Retinal pigment epithelial cell (primary cell): Measurements from ENCODE around the gene CCRL2.

Experiments used
- DNase-seq: peaks from one replicate; pipeline ENCODE4 v3.0.0-alpha.2; 2010; ENCODE audit warnings: low read depth
- H3K4me3 ChIP-seq: 2 replicates; pipeline ENCODE4 v1.5.1; 2011; ENCODE audit warnings: mild to moderate bottlenecking, low read length, control low read depth, moderate library complexity
- CTCF ChIP-seq: conservative IDR thresholded peaks from 2 replicates; pipeline ENCODE4 v1.5.1; 2011; ENCODE audit warnings: low read depth, low read length, control low read depth, inconsistent platforms

The CCRL2 gene

GRCh38 chr3:46371519-46372340 is 35.3 kb upstream of the CCRL2 start:
- no peak for DNase-seq
- no peak for TF ChIP-seq CTCF
- no peak overlapping the region for H3K4me3 ChIP-seq

GRCh38 chr3:46372492-46373359 is 34.3 kb upstream of the CCRL2 start:
- peak; percentile 85 for TF ChIP-seq CTCF
- H3K4me3 ChIP-seq: no peak overlapping the region
- no peak for DNase-seq

DNA sequence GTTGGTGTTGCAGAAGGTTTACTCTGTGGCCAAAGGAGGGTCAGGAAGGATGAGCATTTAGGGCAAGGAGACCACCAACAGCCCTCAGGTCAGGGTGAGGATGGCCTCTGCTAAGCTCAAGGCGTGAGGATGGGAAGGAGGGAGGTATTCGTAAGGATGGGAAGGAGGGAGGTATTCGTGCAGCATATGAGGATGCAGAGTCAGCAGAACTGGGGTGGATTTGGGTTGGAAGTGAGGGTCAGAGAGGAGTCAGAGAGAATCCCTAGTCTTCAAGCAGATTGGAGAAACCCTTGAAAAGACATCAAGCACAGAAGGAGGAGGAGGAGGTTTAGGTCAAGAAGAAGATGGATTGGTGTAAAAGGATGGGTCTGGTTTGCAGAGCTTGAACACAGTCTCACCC is 32.3 kb upstream of the CCRL2 start:
- DNase-seq: no peak
- no peak for TF ChIP-seq CTCF

GRCh38 chr3:46375218-46375617 is 31.8 kb upstream of the CCRL2 start:
- no peak for DNase-seq
- TF ChIP-seq CTCF: no peak
- H3K4me3 ChIP-seq: no peak overlapping the region

More for the DNA sequence above, 32.3 kb upstream of the CCRL2 start:
- no peak overlapping the region for H3K4me3 ChIP-seq

GRCh38 chr3:46375814-46376213 is 31.2 kb upstream of the CCRL2 start:
- TF ChIP-seq CTCF: no peak
- no peak for DNase-seq
- no peak overlapping the region for H3K4me3 ChIP-seq

- peak; percentile 85 for TF ChIP-seq CTCF
- DNase-seq: no peak
- H3K4me3 ChIP-seq: no peak overlapping the region
Measured at GRCh38 chr3:46378426-46378942, 28.6 kb upstream of the CCRL2 start.
